Measurements from ENCODE around the gene ERO1B.
"Not testable (repeated sequence)": the region's sequence is repeated elsewhere in the genome, so short reads cannot be mapped to it uniquely, and the experiment has no call there.

ERO1B gene

GRCh38 chr1:236206548-236206947, 75.2 kb downstream of the ERO1B start:
- no peak for DNase-seq
- CTCF ChIA-PET: interaction anchor here (0.6 to 1.0 kb wide), 2 partner anchors 13 to 313 kb away, joined by 3 read pairs; no protein-coding TSS in a partner anchor
- H3K9me3 ChIP-seq (ENCODE audit: control extremely low read depth in 1 of 5, control insufficient read depth in 4 of 5, insufficient read depth in 2 of 5, low read depth in 1 of 5, low read length in 4 of 5): peaks cover 4 to 16% (median 9%) of the 10 kb centered on the region in 5 experiments
- no peaks in the 10 kb centered on the region for H3K27me3 ChIP-seq (replicated peaks in 2 of 5; ENCODE audit: control insufficient read depth in 4 of 5, insufficient read depth in 5 of 5, low read length in 4 of 5)
- no peaks in the 10 kb centered on the region for H3K4me1 ChIP-seq (ENCODE audit: control extremely low read depth in 1 of 4, control insufficient read depth in 4 of 4, insufficient read depth in 4 of 4, low read length in 3 of 4)
- H3K4me3 ChIP-seq (ENCODE audit: control insufficient read depth in 1 of 7, extremely low read depth in 1 of 7, insufficient read depth in 4 of 7, low read depth in 2 of 7, low read length in 6 of 7): no peak overlapping the region
- WGBS (ENCODE audit: insufficient coverage): 90% methylated on average over 4 of the region's 4 CpGs
- peaks cover 8 to 58% (median 16%) of the 10 kb centered on the region in 4 experiments for H3K36me3 ChIP-seq (ENCODE audit: control insufficient read depth in 4 of 4, insufficient read depth in 4 of 4, low read length in 3 of 4)
- POLR2A ChIA-PET: no interaction called here
- H3K27ac ChIP-seq (ENCODE audit: insufficient read depth in 1 of 2, low read depth in 1 of 2, low read length in 2 of 2, poor library complexity in 1 of 2, severe bottlenecking in 2 of 2): no peak overlapping the region

GRCh38 chr1:236204656-236205055, 77.1 kb downstream of the ERO1B start:
- no peaks in the 10 kb centered on the region for H3K27me3 ChIP-seq (replicated peaks in 2 of 5; ENCODE audit: control insufficient read depth in 4 of 5, insufficient read depth in 5 of 5, low read length in 4 of 5)
- ChIA-PET CTCF (no interaction called here), POLR2A (no interaction called here)
- H3K9me3 ChIP-seq (ENCODE audit: control extremely low read depth in 1 of 5, control insufficient read depth in 4 of 5, insufficient read depth in 2 of 5, low read depth in 1 of 5, low read length in 4 of 5): peaks cover 4 to 32% (median 15%) of the 10 kb centered on the region in 5 experiments
- DNase-seq: no peak
- H3K36me3 ChIP-seq (ENCODE audit: control insufficient read depth in 4 of 4, insufficient read depth in 4 of 4, low read length in 3 of 4): peaks cover 8 to 61% (median 16%) of the 10 kb centered on the region in 4 experiments
- no peak overlapping the region for H3K4me3 ChIP-seq (ENCODE audit: control insufficient read depth in 1 of 7, extremely low read depth in 1 of 7, insufficient read depth in 4 of 7, low read depth in 2 of 7, low read length in 6 of 7)
- no peaks in the 10 kb centered on the region for H3K4me1 ChIP-seq (ENCODE audit: control extremely low read depth in 1 of 4, control insufficient read depth in 4 of 4, insufficient read depth in 4 of 4, low read length in 3 of 4)
- H3K27ac ChIP-seq (ENCODE audit: insufficient read depth in 1 of 2, low read depth in 1 of 2, low read length in 2 of 2, poor library complexity in 1 of 2, severe bottlenecking in 2 of 2): no peak overlapping the region
- WGBS (ENCODE audit: insufficient coverage): no CpG with 5 or more reads among the region's 3 CpGs

- no peaks in the 10 kb centered on the region for H3K27me3 ChIP-seq (replicated peaks in 2 of 5; ENCODE audit: control insufficient read depth in 4 of 5, insufficient read depth in 5 of 5, low read length in 4 of 5)
- no peak overlapping the region for H3K4me3 ChIP-seq (ENCODE audit: control insufficient read depth in 1 of 7, extremely low read depth in 1 of 7, insufficient read depth in 4 of 7, low read depth in 2 of 7, low read length in 6 of 7)
- H3K4me1 ChIP-seq (ENCODE audit: control extremely low read depth in 1 of 4, control insufficient read depth in 4 of 4, insufficient read depth in 4 of 4, low read length in 3 of 4): no peaks in the 10 kb centered on the region
- no peak for DNase-seq
- ChIA-PET POLR2A (no interaction called here), CTCF (no interaction called here)
- no peak overlapping the region for H3K27ac ChIP-seq (ENCODE audit: insufficient read depth in 1 of 2, low read depth in 1 of 2, low read length in 2 of 2, poor library complexity in 1 of 2, severe bottlenecking in 2 of 2)
- H3K9me3 ChIP-seq (ENCODE audit: control extremely low read depth in 1 of 5, control insufficient read depth in 4 of 5, insufficient read depth in 2 of 5, low read depth in 1 of 5, low read length in 4 of 5): peaks cover 4 to 36% (median 15%) of the 10 kb centered on the region in 5 experiments
- H3K36me3 ChIP-seq (ENCODE audit: control insufficient read depth in 4 of 4, insufficient read depth in 4 of 4, low read length in 3 of 4): peaks cover 3 to 58% (median 16%) of the 10 kb centered on the region in 4 experiments
- WGBS (ENCODE audit: insufficient coverage): 40% methylated on average over 1 of the region's 1 CpG
Measured at GRCh38 chr1:236204039-236204438, 77.7 kb downstream of the ERO1B start.

GRCh38 chr1:236201786-236202185, 80.0 kb downstream of the ERO1B start:
- peaks cover 3 to 63% (median 12%) of the 10 kb centered on the region in 4 experiments for H3K36me3 ChIP-seq (ENCODE audit: control insufficient read depth in 4 of 4, insufficient read depth in 4 of 4, low read length in 3 of 4)
- no peak overlapping the region for H3K27ac ChIP-seq (ENCODE audit: insufficient read depth in 1 of 2, low read depth in 1 of 2, low read length in 2 of 2, poor library complexity in 1 of 2, severe bottlenecking in 2 of 2)
- no peaks in the 10 kb centered on the region for H3K4me1 ChIP-seq (ENCODE audit: control extremely low read depth in 1 of 4, control insufficient read depth in 4 of 4, insufficient read depth in 4 of 4, low read length in 3 of 4)
- POLR2A ChIA-PET: no interaction called here
- H3K9me3 ChIP-seq (ENCODE audit: control extremely low read depth in 1 of 5, control insufficient read depth in 4 of 5, insufficient read depth in 2 of 5, low read depth in 1 of 5, low read length in 4 of 5): peaks cover 6 to 57% (median 20%) of the 10 kb centered on the region in 5 experiments
- no peaks in the 10 kb centered on the region for H3K27me3 ChIP-seq (replicated peaks in 2 of 5; ENCODE audit: control insufficient read depth in 4 of 5, insufficient read depth in 5 of 5, low read length in 4 of 5)
- WGBS (ENCODE audit: insufficient coverage): no CpG with 5 or more reads among the region's 1 CpG
- no peak for DNase-seq
- H3K4me3 ChIP-seq (ENCODE audit: control insufficient read depth in 1 of 7, extremely low read depth in 1 of 7, insufficient read depth in 4 of 7, low read depth in 2 of 7, low read length in 6 of 7): peak overlapping the region in 1 of 7 experiments; percentile 4
- CTCF ChIA-PET: no interaction called here

GRCh38 chr1:236200925-236201324, 80.8 kb downstream of the ERO1B start:
- POLR2A ChIA-PET: no interaction called here
- peak in 2 of 3 donors; percentile 14 to 28 for DNase-seq
- CTCF ChIA-PET: no interaction called here
- Histone ChIP-seq H3K36me3 (ENCODE audit: control insufficient read depth in 4 of 4, insufficient read depth in 4 of 4, low read length in 3 of 4) (peaks cover 0 to 55% (median 12%) of the 10 kb centered on the region in 4 experiments), H3K4me1 (ENCODE audit: control extremely low read depth in 1 of 4, control insufficient read depth in 4 of 4, insufficient read depth in 4 of 4, low read length in 3 of 4) (no peaks in the 10 kb centered on the region), H3K4me3 (ENCODE audit: control insufficient read depth in 1 of 7, extremely low read depth in 1 of 7, insufficient read depth in 4 of 7, low read depth in 2 of 7, low read length in 6 of 7) (no peak overlapping the region), H3K9me3 (ENCODE audit: control extremely low read depth in 1 of 5, control insufficient read depth in 4 of 5, insufficient read depth in 2 of 5, low read depth in 1 of 5, low read length in 4 of 5) (peaks cover 5 to 59% (median 21%) of the 10 kb centered on the region in 5 experiments), H3K27me3 (replicated peaks in 2 of 5; ENCODE audit: control insufficient read depth in 4 of 5, insufficient read depth in 5 of 5, low read length in 4 of 5) (no peaks in the 10 kb centered on the region), H3K27ac (ENCODE audit: insufficient read depth in 1 of 2, low read depth in 1 of 2, low read length in 2 of 2, poor library complexity in 1 of 2, severe bottlenecking in 2 of 2) (no peak overlapping the region)

- ChIA-PET CTCF (no interaction called here), POLR2A (no interaction called here)
- Histone ChIP-seq H3K4me3 (ENCODE audit: control insufficient read depth in 1 of 7, extremely low read depth in 1 of 7, insufficient read depth in 4 of 7, low read depth in 2 of 7, low read length in 6 of 7) (no peak overlapping the region), H3K36me3 (ENCODE audit: control insufficient read depth in 4 of 4, insufficient read depth in 4 of 4, low read length in 3 of 4) (peaks cover 0 to 43% (median 6%) of the 10 kb centered on the region in 4 experiments), H3K4me1 (ENCODE audit: control extremely low read depth in 1 of 4, control insufficient read depth in 4 of 4, insufficient read depth in 4 of 4, low read length in 3 of 4) (no peaks in the 10 kb centered on the region), H3K9me3 (ENCODE audit: control extremely low read depth in 1 of 5, control insufficient read depth in 4 of 5, insufficient read depth in 2 of 5, low read depth in 1 of 5, low read length in 4 of 5) (peaks cover 7 to 48% (median 16%) of the 10 kb centered on the region in 5 experiments), H3K27ac (ENCODE audit: insufficient read depth in 1 of 2, low read depth in 1 of 2, low read length in 2 of 2, poor library complexity in 1 of 2, severe bottlenecking in 2 of 2) (no peak overlapping the region), H3K27me3 (replicated peaks in 2 of 5; ENCODE audit: control insufficient read depth in 4 of 5, insufficient read depth in 5 of 5, low read length in 4 of 5) (no peaks in the 10 kb centered on the region)
- no CpG with 5 or more reads among the region's 2 CpGs for WGBS (ENCODE audit: insufficient coverage)
- no peak for DNase-seq
Measured at GRCh38 chr1:236193184-236193583, 88.6 kb downstream of the ERO1B start.

GRCh38 chr1:236188084-236188483, 93.7 kb downstream of the ERO1B start:
- POLR2A ChIA-PET; CTCF ChIA-PET; H3K4me3 ChIP-seq (ENCODE audit: control insufficient read depth in 1 of 7, extremely low read depth in 1 of 7, insufficient read depth in 4 of 7, low read depth in 2 of 7, low read length in 6 of 7); H3K27me3 ChIP-seq (replicated peaks in 2 of 5; ENCODE audit: control insufficient read depth in 4 of 5, insufficient read depth in 5 of 5, low read length in 4 of 5); H3K27ac ChIP-seq (ENCODE audit: insufficient read depth in 1 of 2, low read depth in 1 of 2, low read length in 2 of 2, poor library complexity in 1 of 2, severe bottlenecking in 2 of 2); H3K4me1 ChIP-seq (ENCODE audit: control extremely low read depth in 1 of 4, control insufficient read depth in 4 of 4, insufficient read depth in 4 of 4, low read length in 3 of 4); DNase-seq: not testable (repeated sequence)
- 100% methylated on average over 1 of the region's 1 CpG for WGBS (ENCODE audit: insufficient coverage)
- peaks cover 0 to 15% (median 8%) of the 10 kb centered on the region in 5 experiments for H3K9me3 ChIP-seq (ENCODE audit: control extremely low read depth in 1 of 5, control insufficient read depth in 4 of 5, insufficient read depth in 2 of 5, low read depth in 1 of 5, low read length in 4 of 5)
- peaks cover 0 to 28% (median 5%) of the 10 kb centered on the region in 4 experiments for H3K36me3 ChIP-seq (ENCODE audit: control insufficient read depth in 4 of 4, insufficient read depth in 4 of 4, low read length in 3 of 4)

All from common myeloid progenitor, CD34-positive (primary cell).